Measurements from ENCODE around the gene ZNF860.
"Not testable (repeated sequence)": the region's sequence is repeated elsewhere in the genome, so short reads cannot be mapped to it uniquely, and the experiment has no call there.

ZNF860 gene

GRCh38 chr3:31962801-31963205 is 18.7 kb upstream of the ZNF860 start:
- no peak for DNase-seq

DNA sequence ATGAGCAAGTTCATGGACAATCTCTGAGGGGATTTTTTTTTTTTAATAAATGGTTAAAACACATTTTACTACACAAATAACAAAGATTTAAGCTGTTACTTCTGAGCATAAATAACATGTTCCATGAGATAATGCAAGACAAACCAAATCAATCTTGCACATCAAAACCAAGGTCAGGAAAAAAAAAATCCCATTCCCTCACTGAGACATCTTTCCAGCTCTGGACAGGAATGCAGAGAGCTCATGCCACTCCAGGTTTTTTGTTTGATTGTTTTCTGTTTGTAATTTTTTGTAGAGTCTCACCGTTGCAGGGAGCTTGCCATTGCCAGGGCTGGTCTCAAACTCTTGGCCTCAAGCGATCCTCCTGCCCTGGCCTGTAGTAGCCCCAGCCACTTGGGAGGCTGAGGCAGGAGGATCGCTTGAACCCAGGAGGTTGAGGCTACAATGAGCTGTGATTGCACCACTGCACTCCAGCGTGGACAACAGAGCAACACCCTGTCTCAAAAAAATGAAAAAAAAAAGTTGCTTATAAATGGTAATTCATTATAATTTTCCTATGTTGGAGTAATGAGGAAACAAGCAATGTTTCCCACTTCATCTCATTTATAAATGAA is 14.5 kb upstream of the ZNF860 start:
- DNase-seq: no peak

DNA sequence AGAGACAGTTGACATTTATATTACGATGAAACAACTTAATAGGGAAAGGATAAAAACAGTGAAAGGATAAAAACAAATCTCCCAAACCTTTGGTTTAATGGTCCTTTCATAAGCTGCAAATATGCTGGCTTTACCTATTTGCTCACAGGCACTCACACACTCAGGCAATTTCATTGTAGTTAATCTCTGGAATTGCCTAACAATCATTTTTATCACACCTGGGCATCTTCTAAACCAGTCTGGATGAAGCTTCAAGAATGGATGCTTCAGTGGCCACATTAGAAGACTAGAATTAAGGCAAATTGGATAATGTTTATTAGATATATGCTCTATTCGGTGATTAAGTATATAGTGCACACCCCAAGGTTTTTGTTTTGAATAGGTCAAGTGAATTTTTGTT is 14.0 kb upstream of the ZNF860 start:
- DNase-seq: no peak

- no peak for DNase-seq
Measured at GRCh38 chr3:31968369-31968926, 13.1 kb upstream of the ZNF860 start.

DNA sequence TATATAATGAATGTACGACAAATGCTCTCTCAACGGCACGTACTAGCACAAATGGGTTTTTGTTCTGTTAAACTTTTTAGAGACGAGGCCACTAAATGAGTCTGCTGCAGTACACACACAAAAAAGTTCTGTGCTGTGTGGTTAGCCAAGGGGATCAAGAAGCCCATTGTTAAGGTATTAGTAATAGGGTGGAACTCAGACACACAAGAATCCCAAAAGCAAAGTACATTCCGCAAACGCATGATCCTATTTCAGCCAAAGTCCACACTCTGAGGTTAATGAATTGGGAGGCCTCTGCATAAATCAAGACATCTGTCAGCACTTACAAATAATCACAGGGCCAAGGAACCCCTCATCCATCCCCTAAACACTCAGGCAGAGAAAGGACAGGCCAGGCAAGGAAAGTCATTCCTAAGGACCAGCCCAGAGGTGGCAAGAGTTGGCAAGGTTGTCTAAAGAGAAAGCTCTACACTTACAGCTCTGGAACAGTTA is 12.6 kb upstream of the ZNF860 start:
- no peak for DNase-seq

GRCh38 chr3:31971607-31972006 is 9.9 kb upstream of the ZNF860 start:
- no peak for DNase-seq

DNA sequence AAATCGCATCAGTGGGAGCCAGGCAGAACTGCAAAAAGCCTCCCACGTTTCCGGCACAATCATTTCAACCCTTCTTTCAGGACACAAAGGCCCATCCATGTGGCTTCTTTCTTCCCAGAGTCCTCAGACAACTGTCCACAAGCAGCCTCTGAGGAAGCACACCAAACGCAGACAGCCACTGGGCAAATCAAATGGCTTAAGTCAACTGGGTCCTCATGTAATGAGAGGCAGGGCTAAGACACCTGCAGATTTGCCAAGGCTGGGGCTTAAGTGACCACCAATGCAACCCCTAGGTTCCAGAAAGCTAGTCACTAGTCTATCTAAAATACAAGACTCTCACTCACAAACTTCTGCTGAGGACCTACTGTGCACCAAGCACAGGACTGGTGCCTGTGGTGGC is 8.5 kb upstream of the ZNF860 start:
- no peak for DNase-seq

DNA sequence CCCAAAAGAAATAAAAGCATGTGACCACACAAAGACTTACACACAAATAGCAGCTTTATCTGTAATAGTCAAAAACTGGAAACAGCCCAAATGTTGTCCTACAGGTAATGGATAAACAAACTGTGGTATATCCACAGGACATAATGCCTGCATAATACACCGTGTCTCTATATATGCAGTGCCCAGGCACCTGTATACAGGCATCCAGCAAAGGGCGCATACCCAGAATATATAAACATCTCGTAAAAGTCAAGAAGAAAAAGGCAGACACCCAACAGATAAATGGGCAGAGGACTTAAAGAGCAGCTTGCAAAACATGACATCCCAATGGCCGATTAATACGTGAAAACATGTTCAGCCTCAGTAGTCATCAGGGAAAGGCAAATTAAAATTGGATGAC is 7.7 kb upstream of the ZNF860 start:
- DNase-seq: no peak

DNA sequence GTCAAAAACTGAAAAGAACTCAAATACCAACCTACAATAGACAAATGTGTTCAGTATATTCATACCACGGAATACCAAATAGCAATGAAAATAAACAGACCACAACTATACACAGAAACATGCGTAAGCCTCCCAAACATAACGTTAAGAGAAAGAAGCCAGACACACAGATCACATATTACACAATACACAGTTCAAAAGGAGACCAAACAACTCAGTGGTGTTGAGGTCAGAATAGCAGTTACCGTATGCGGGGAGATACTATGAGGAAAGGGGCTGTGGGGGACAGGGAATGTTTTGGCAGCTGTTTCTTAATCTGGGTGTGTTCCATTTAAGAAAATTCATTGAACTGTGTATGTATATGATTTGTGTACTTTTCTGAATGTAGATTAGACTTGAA is 7.1 kb upstream of the ZNF860 start:
- no peak for DNase-seq

DNA sequence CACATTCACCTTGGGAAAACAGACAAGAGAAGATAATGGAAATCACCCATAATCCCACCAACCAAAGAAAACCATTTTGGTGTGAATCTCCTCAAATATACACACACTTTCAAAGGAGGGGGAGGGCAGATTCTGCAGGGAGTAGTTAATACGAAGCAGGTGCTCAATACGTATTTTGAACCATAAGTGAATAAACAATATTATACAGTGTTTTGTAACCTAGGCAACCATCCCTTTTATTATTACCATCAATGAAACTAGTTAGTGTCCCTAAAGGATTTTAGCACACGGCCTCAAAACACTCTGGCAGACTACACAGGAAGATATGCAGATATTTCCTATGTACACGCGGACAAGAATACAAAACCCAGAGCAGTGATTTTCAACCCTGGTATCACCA is 6.6 kb upstream of the ZNF860 start:
- DNase-seq: no peak

GRCh38 chr3:31976302-31976701 is 5.2 kb upstream of the ZNF860 start:
- no peak for DNase-seq

DNA sequence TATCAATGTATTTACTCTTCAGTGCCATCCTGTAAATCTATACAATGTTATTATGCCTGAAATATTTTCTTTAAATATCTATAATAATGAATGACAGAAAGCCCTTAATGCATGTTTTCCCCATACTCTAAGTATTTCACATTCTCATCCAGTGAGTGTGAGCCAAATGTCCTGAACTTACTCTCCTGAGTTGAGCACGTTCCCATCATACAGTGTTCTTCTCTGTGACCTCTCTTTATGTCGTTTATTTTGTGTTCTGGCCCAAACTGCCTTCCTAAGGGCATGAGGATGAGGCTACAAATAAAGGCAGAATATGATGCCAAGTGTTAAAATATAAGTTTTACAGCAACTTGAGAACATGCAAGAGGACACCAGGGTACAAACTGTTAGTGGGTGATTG is 3.8 kb upstream of the ZNF860 start:
- DNase-seq: no peak

DNA sequence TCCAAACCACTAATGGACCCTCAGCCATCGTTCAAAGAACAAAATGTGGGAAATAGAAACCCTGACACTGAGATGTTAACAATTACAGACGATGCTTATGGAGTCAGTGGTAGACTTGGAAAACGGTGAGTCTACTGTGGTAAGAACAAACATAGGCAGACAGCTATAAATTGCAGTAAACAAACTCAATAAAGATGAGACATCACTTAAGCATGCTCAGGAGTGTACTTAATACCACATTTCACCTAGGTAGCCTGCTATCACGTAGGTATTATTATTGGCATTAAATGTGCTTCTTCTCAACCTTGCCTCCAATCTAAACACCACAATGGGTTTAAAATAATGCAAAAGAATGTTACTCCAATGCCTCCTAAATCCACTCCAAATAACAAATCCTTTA is 3.0 kb upstream of the ZNF860 start:
- no peak for DNase-seq

- no peak for DNase-seq
Measured at GRCh38 chr3:31979001-31979697, 2.4 kb upstream of the ZNF860 start.

DNA sequence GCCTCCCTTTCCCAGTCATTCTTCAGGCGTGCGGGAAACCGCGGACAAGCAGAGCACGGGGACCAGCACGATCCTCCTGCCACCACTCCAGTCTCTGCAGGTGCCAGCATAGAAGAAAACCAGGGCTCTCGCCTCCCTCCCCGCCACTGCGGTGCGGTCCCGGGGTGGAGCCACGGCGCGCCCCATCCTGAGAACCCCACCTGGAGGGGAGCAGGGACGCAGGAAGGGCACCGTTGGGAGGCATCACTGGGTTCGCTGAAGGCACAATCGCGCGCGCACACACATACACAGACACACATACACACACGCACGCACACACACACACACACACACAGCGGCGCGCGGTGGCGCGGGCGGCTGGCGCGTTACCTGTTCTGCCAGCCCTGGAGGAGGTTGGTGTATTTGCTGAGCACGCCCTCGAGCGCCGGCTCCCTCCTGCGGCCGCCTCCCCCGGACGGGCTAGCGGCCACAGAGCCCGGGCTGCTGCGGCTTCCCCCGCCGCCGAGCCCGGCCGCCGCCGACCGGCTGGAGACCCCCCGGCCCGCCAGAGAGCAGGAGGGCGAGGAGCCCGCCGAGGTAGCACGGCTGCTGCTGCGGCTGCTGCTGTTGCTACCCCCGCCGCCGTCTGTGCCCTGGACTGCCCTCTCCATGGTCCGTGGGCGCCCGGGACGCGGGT is 882 bp upstream of the ZNF860 start:
- DNase-seq: peak in 2 of 4 experiments; percentile 4 to 14

GRCh38 chr3:31984321-31984720 is 2.8 kb downstream of the ZNF860 start:
- no peak for DNase-seq

DNA sequence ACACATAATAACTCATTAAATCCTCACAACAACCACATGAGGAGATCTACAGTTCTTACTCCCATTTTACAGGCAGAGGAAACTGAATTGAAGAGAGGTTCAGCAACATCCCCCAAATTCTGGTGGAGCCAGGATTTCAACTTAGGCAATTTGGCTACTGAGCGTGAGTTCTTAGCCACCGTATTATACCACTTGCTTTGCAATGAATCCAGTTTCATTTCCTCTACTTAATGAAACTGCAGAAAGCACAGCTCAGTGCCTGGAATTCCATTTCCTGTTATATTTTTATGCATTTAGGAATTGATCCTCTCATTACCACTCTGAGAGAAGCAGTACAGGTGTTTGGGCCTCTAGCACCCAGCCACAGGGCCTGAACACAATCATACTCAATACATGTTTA is 4.3 kb downstream of the ZNF860 start:
- DNase-seq: no peak

- no peak for DNase-seq
Measured at GRCh38 chr3:31988271-31988670, 6.7 kb downstream of the ZNF860 start.

DNA sequence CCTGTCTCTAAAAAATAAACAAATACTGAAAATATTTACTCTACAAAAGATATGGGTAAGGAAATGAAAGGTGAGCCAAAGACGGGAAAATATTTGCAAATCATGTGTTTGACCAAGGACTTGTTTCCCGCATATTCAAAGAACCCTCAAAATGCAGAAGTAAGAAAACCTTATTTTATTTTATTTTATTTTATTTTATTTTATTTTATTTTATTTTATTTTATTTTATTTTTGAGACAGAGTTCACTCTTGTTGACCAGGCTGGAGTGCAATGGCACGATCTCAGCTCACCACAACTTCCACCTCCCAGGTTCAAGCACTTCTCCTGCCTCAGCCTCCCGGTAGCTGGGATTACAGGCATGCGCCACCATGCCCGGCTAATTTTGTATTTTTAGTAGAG is 11.4 kb downstream of the ZNF860 start:
- not testable (repeated sequence) for DNase-seq

GRCh38 chr3:31993843-31994242 is 12.3 kb downstream of the ZNF860 start:
- no peak for DNase-seq

GRCh38 chr3:31995026-31995425 is 13.5 kb downstream of the ZNF860 start:
- not testable (repeated sequence) for DNase-seq

- no peak for DNase-seq
Measured at GRCh38 chr3:31996195-31996594, 14.6 kb downstream of the ZNF860 start.

- no peak for DNase-seq
Measured at GRCh38 chr3:31997500-31997899, 15.9 kb downstream of the ZNF860 start.

- no peak for DNase-seq
Measured at GRCh38 chr3:31999907-32000439, 18.4 kb downstream of the ZNF860 start.

Data from activated naive CD4-positive, alpha-beta T cell (primary cell).